Nephron (organoid): ENCODE measurements around the gene PHLPP1.

ENCODE experiments used
- H3K27ac Mint-ChIP-seq, 3 experiments: 2 replicates each; pipeline ENCODE4 v1.8.0; 2020; ENCODE audit warnings: mixed read lengths in 3 of 3, mild to moderate bottlenecking in 2 of 3, moderate library complexity in 1 of 3
- H3K27me3 Mint-ChIP-seq: 2 replicates; pipeline ENCODE4 v1.8.0; 2021; ENCODE audit warnings: low read depth, mild to moderate bottlenecking, moderate library complexity, mixed read lengths
- H3K36me3 Mint-ChIP-seq: 2 replicates; pipeline ENCODE4 v1.8.0; 2020; ENCODE audit warnings: low read depth, mixed read lengths
- H3K4me1 Mint-ChIP-seq: 2 replicates; pipeline ENCODE4 v1.8.0; 2020; ENCODE audit warnings: mixed read lengths
- H3K4me3 Mint-ChIP-seq, 3 experiments: 2 replicates each; pipeline ENCODE4 v1.8.0; 2020; ENCODE audit warnings: mild to moderate bottlenecking in 3 of 3, mixed read lengths in 3 of 3, moderate library complexity in 2 of 3
- H3K9me3 Mint-ChIP-seq: 2 replicates; pipeline ENCODE4 v1.8.0; 2020; ENCODE audit warnings: mixed read lengths
- TF ChIP-seq, protein P1 (sequence below), 3 experiments: fragments of 200-600 bp; sonication (generic); IDR thresholded peaks; one replicate each; pipeline ENCODE4 v1.5.0; 2021; ENCODE audit warnings: antibody characterized with exemption in 3 of 3; ENCODE audit not compliant: unreplicated experiment in 3 of 3

PHLPP1 gene

GRCh38 chr18:62876828-62877227, 161.5 kb downstream of the PHLPP1 start:
- Mint-ChIP-seq H3K4me1 (peaks cover 36% of the 10 kb centered on the region), H3K36me3 (peaks cover 7% of the 10 kb centered on the region), H3K9me3 (no peaks in the 10 kb centered on the region), H3K27me3 (no peaks in the 10 kb centered on the region), H3K4me3 (peak overlapping the region in 2 of 3 experiments; percentile 3 to 13), H3K27ac (peak overlapping the region; percentile 7 to 80 (median 18))
- TF ChIP-seq, protein P1, sequence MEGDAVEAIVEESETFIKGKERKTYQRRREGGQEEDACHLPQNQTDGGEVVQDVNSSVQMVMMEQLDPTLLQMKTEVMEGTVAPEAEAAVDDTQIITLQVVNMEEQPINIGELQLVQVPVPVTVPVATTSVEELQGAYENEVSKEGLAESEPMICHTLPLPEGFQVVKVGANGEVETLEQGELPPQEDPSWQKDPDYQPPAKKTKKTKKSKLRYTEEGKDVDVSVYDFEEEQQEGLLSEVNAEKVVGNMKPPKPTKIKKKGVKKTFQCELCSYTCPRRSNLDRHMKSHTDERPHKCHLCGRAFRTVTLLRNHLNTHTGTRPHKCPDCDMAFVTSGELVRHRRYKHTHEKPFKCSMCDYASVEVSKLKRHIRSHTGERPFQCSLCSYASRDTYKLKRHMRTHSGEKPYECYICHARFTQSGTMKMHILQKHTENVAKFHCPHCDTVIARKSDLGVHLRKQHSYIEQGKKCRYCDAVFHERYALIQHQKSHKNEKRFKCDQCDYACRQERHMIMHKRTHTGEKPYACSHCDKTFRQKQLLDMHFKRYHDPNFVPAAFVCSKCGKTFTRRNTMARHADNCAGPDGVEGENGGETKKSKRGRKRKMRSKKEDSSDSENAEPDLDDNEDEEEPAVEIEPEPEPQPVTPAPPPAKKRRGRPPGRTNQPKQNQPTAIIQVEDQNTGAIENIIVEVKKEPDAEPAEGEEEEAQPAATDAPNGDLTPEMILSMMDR (IDR thresholded peaks at IDR 0.05; ENCODE audit: unreplicated experiment in 3 of 3), result no peak

DNA sequence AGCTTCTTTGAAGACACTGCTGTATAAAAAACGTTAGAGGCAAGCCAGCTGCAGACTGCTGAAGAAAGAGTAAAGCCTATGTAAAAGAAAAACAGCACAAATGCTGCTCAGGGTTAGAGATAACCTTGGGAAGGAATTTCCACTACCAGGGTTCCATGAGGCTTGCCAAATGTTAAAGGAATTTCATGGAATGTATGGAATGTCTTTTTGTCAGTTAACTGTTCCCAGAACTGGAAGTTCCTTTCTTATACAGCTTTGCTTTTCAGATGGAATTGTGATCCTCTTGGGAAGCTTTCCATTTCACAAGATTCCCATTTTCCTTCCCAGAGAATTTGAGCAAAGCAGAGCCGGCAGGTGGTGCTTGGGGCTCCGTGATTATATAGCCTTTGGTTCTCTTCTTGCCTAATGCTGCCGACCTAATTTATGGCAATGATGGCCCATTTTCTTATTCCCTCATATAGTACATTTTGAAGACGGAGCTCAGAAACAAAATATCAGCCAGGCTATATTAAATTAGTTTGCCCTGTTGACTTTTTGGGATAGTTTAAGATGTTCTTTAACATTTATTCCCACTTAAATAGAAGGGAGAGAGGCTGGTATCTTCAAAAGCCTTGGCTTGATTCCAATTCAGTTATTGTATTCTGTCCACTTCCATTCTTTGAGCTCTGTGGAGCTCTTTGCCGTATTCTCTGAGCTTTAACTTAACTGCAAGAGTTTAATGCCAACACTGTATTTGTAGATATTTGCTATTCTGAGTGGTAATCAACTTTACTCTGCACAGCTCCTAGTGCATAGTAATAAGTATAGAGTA, 162.3 kb downstream of the PHLPP1 start:
- Mint-ChIP-seq H3K4me3 (peak overlapping the region in 1 of 3 experiments; percentile 8), H3K36me3 (peaks cover 9% of the 10 kb centered on the region), H3K9me3 (no peaks in the 10 kb centered on the region), H3K27ac (peak overlapping the region; percentile 64 to 80 (median 75)), H3K4me1 (peaks cover 36% of the 10 kb centered on the region), H3K27me3 (no peaks in the 10 kb centered on the region)
- TF ChIP-seq, protein P1 (IDR thresholded peaks at IDR 0.05; ENCODE audit: unreplicated experiment in 3 of 3), result peak in 1 of 3 experiments; percentile 9

GRCh38 chr18:62878305-62878704, 163.0 kb downstream of the PHLPP1 start:
- Mint-ChIP-seq H3K4me1 (peaks cover 36% of the 10 kb centered on the region), H3K27me3 (no peaks in the 10 kb centered on the region), H3K9me3 (no peaks in the 10 kb centered on the region), H3K27ac (peak overlapping the region; percentile 64 to 80 (median 75)), H3K4me3 (no peak overlapping the region), H3K36me3 (peaks cover 9% of the 10 kb centered on the region)
- TF ChIP-seq, protein P1 (IDR thresholded peaks at IDR 0.05; ENCODE audit: unreplicated experiment in 3 of 3), result no peak

- Mint-ChIP-seq H3K9me3 (no peaks in the 10 kb centered on the region), H3K27ac (no peak overlapping the region), H3K4me3 (no peak overlapping the region), H3K27me3 (no peaks in the 10 kb centered on the region), H3K36me3 (peaks cover 6% of the 10 kb centered on the region), H3K4me1 (peaks cover 36% of the 10 kb centered on the region)
- TF ChIP-seq, protein P1 (IDR thresholded peaks at IDR 0.05; ENCODE audit: unreplicated experiment in 3 of 3), result no peak
Observed at GRCh38 chr18:62880034-62880433, 164.7 kb downstream of the PHLPP1 start.

- peaks cover 36% of the 10 kb centered on the region for H3K4me1 Mint-ChIP-seq
- H3K4me3 Mint-ChIP-seq, result no peak overlapping the region
- no peaks in the 10 kb centered on the region for H3K27me3 Mint-ChIP-seq
- H3K9me3 Mint-ChIP-seq, result no peaks in the 10 kb centered on the region
- H3K36me3 Mint-ChIP-seq, result peaks cover 6% of the 10 kb centered on the region
- TF ChIP-seq, protein P1 (IDR thresholded peaks at IDR 0.05; ENCODE audit: unreplicated experiment in 3 of 3), result no peak
- H3K27ac Mint-ChIP-seq, result no peak overlapping the region
Observed at GRCh38 chr18:62880673-62881364, 165.5 kb downstream of the PHLPP1 start.
